Camera-type eye (tissue), 1 donor: ENCODE results near the gene SP110. TPM values are rescaled to one million over a fixed set of nuclear protein-coding genes. Genes with fewer than 3 reads are reported as not detected.

Experiments used
- total RNA-seq: library from RNA; depleted of rRNA; stranded (reverse); fragments of >200 nt; gene quantifications from one replicate; pipeline ENCODE4 v1.2.3, GENCODE V29; 2014

The SP110 gene
- 15.7 TPM for total RNA-seq

DNA sequence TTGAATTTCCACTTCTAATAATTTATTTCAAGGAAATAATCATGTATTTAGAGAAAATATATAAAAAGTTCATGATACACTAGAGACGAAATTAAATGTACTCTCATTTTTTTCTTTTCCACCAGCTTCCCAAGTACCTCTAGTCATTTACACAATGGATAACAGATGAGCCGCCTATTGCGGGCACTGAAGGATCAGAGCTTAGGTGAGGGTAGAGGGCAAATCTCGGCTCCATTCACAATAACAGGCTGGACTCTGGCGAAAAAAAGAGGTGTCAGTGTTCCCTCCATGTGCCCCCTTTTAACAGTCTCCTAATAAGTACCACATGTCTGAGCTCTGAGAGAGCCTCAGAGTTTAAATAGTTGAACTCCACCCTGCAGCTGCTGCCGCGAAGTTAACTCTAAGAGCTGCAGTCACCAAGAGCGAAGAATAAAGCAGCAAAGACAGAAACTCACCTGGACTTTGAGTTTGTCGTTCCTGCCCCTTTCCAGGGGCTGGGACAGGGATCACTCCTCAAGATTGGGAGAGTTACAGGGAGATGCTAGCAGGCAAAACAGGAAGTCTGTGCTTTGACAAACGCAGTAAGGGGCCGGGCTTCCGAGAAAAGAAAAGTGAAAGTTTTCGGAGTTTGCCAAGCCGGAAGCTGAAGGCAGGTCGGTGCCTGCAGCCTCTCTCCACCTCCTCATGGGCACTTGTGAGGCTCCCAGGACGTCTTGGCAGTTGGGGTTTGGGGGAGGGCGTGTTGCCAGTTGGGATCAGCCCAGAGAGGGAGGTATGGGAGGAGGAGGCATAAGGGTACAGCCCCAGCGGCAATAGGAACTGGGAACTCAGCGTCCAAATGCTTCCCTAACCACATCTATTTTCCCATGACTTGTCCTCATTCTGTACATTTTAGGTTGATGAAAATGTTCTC is at the start of gene SP110:
SP110 (minus strand) TSS at position 566 of the 913 bp plus-strand sequence. CDS start 3,057 bp downstream, outside the sequence.

DNA sequence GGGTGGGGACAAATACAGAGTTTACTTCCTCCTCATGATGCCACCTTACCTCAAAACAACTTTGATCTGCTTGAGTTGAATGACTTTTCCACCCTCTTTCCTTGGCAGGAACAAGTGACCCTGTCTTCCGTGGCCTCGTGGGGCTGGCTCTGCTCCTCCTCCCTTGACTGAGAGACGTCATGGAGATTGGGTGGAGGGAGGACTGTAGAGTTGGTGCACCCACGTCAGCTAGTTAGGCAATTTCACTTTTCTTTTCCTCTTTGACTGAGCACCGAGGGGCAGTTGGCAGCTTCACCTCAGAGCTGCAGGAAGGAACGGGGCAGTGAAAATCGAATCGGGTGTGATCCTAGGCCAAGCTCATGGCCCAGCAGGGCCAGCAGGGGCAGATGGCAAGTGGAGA is 5.7 kb upstream of the SP110 start, which contains the start of gene SP140:
SP140 (plus strand) TSS at position 251 of the 400 bp plus-strand sequence; CDS start at position 360, 109 bp downstream.

Other genes with a start within 250 kb of the SP110 start
- gene SLC16A14, start 151.1 kb downstream of the SP110 start, total RNA-seq = 17.5 TPM
- 0.49 TPM for gene SP140, start 5.8 kb upstream of the SP110 start, total RNA-seq
- 3.1 TPM for gene SP140L, start 107.2 kb upstream of the SP110 start, total RNA-seq
- gene SP100, start 196.2 kb upstream of the SP110 start, total RNA-seq = 27.7 TPM